Spinal cord (tissue), 10 donors: ENCODE measurements around the gene ATOH8. TPM values are rescaled to one million over a fixed set of nuclear protein-coding genes. Genes with fewer than 3 reads are reported as not detected.
"Not testable (repeated sequence)": the region's sequence is repeated elsewhere in the genome, so short reads cannot be mapped to it uniquely, and the experiment has no call there.

Experiments used
- DNase-seq, 6 donors: peaks; one replicate each; pipeline versions ENCODE4 v3.0.0 to v3.0.0-alpha.2; 2013 to 2015; ENCODE audit warnings: low spot score in 6 of 6, low read depth in 4 of 6
- H3K27ac ChIP-seq: one replicate; pipeline ENCODE4 v1.5.1; 2013; ENCODE audit warnings: low read depth, low read length, control low read depth
- H3K27me3 ChIP-seq: one replicate; pipeline ENCODE4 v1.6.1; 2013; ENCODE audit warnings: low read length; ENCODE audit not compliant: control insufficient read depth, insufficient read depth
- H3K36me3 ChIP-seq: one replicate; pipeline ENCODE4 v1.6.1; 2013; ENCODE audit warnings: low read length; ENCODE audit not compliant: control insufficient read depth, insufficient read depth
- H3K4me1 ChIP-seq: one replicate; pipeline ENCODE4 v1.6.1; 2013; ENCODE audit warnings: low read length; ENCODE audit not compliant: control insufficient read depth, insufficient read depth
- H3K4me3 ChIP-seq: one replicate; pipeline ENCODE4 v1.5.1; 2013; ENCODE audit warnings: low read depth, low read length, control low read depth
- H3K9me3 ChIP-seq: one replicate; pipeline ENCODE4 v1.6.1; 2013; ENCODE audit warnings: low read length; ENCODE audit not compliant: control insufficient read depth, insufficient read depth
- WGBS: methylation state at CpG from one replicate; pipeline ENCODE4 v1.1.5; 2013; ENCODE audit warnings: missing lambda C conversion rate; ENCODE audit not compliant: insufficient coverage; 5-methylcytosine and 5-hydroxymethylcytosine counted together
- polyA plus RNA-seq, 2 donors: library from polyadenylated mRNA; unstranded; fragments of 120-200 nt; gene quantifications; one replicate each; pipeline ENCODE4 v1.2.1, GENCODE V29; 2013; ENCODE audit not compliant: insufficient read length in 2 of 2
- total RNA-seq, 2 donors: library from RNA; depleted of rRNA in 1 of 2; stranded (reverse); fragments of 120-200 nt in 1 of 2; fragments of >200 nt in 1 of 2; gene quantifications; one replicate each; pipeline versions ENCODE4 v1.2.3 to v1.2.4, GENCODE V29; 2013 to 2014
- donor health status: healthy.

The ATOH8 gene
- total and polyA plus RNA-seq, 4 donors: 5.8 to 25.8 (median 15.2) TPM

GRCh38 chr2:85709401-85709811 lies 44.4 kb upstream of the ATOH8 start:
- Histone ChIP-seq H3K27me3 (no peaks in the 10 kb centered on the region), H3K36me3 (no peaks in the 10 kb centered on the region), H3K9me3 (no peaks in the 10 kb centered on the region), H3K27ac (no peak overlapping the region), H3K4me1 (peaks cover 31% of the 10 kb centered on the region), H3K4me3 (no peak overlapping the region)
- 88% methylated on average over 2 of the region's 4 CpGs for WGBS
- DNase-seq: no peak

GRCh38 chr2:85710687-85711577 lies 42.9 kb upstream of the ATOH8 start:
- WGBS: 67% methylated on average over 15 of the region's 19 CpGs
- H3K4me1 ChIP-seq: peaks cover 31% of the 10 kb centered on the region
- H3K27me3 ChIP-seq: no peaks in the 10 kb centered on the region
- H3K9me3 ChIP-seq: no peaks in the 10 kb centered on the region
- H3K27ac ChIP-seq: no peak overlapping the region
- no peaks in the 10 kb centered on the region for H3K36me3 ChIP-seq
- DNase-seq: no peak
- no peak overlapping the region for H3K4me3 ChIP-seq

- no peaks in the 10 kb centered on the region for H3K27me3 ChIP-seq
- no peaks in the 10 kb centered on the region for H3K36me3 ChIP-seq
- WGBS: 96% methylated on average over 8 of the region's 8 CpGs
- H3K9me3 ChIP-seq: no peaks in the 10 kb centered on the region
- no peak for DNase-seq
- H3K4me1 ChIP-seq: peaks cover 31% of the 10 kb centered on the region
- no peak overlapping the region for H3K4me3 ChIP-seq
- H3K27ac ChIP-seq: no peak overlapping the region
Observed at GRCh38 chr2:85711578-85712060, 42.2 kb upstream of the ATOH8 start.

- H3K9me3 ChIP-seq: no peaks in the 10 kb centered on the region
- H3K4me3 ChIP-seq: no peak overlapping the region
- H3K36me3 ChIP-seq: no peaks in the 10 kb centered on the region
- no peak for DNase-seq
- H3K4me1 ChIP-seq: peaks cover 28% of the 10 kb centered on the region
- H3K27me3 ChIP-seq: no peaks in the 10 kb centered on the region
- 92% methylated on average over 11 of the region's 15 CpGs for WGBS
- no peak overlapping the region for H3K27ac ChIP-seq
Observed at GRCh38 chr2:85712336-85712735, 41.5 kb upstream of the ATOH8 start.

GRCh38 chr2:85712849-85713612 lies 40.8 kb upstream of the ATOH8 start:
- Histone ChIP-seq H3K4me3 (no peak overlapping the region), H3K9me3 (no peaks in the 10 kb centered on the region), H3K27me3 (no peaks in the 10 kb centered on the region), H3K36me3 (no peaks in the 10 kb centered on the region), H3K27ac (no peak overlapping the region), H3K4me1 (peaks cover 28% of the 10 kb centered on the region)
- DNase-seq: no peak
- 84% methylated on average over 4 of the region's 9 CpGs for WGBS

DNA sequence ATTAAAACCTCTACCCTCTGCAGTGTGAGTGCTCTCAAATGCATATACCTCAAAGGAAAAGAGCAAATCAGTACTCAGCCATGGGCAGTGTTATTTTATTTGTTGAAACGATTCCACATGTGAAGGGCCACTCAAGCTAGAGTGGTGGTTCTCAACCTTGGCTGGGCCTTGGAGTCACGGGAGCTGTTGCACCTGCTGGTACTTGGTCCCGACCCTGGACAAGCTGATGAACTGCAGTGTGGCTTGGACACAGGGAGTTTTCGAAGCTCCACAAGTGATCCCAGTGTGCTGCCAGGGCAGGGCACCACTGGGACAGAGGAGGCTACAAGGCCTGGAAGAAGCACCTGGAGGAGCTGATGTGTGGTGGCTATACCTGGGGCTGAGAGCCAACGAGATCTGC lies 40.0 kb upstream of the ATOH8 start:
- Histone ChIP-seq H3K4me3 (no peak overlapping the region), H3K27me3 (no peaks in the 10 kb centered on the region), H3K36me3 (no peaks in the 10 kb centered on the region), H3K27ac (no peak overlapping the region), H3K9me3 (no peaks in the 10 kb centered on the region), H3K4me1 (peaks cover 28% of the 10 kb centered on the region)
- WGBS: 89% methylated on average over 5 of the region's 5 CpGs
- DNase-seq: no peak

DNA sequence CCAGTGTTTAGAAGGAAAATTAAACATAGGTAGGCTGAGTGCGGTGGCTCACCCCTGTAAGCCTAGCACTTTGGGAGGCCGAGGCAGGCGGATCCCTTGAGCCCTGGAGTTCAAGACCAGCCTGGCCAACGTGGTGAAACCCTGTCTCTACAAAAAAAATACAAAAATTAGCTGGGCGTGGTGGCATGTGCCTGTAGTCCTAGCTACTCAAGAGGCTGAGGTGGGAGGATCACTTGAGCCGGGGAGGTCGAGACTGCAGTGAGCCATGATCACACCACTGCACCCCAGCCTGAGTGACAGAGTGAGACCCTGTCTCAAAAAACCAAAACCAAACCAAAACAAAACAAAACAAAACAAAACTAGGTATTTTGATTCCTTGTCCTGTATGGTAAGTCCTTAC lies 39.4 kb upstream of the ATOH8 start:
- not testable (repeated sequence) for H3K4me3 ChIP-seq, H3K27ac ChIP-seq, DNase-seq, H3K27me3 ChIP-seq, H3K36me3 ChIP-seq, H3K9me3 ChIP-seq
- peaks cover 28% of the 10 kb centered on the region for H3K4me1 ChIP-seq
- 82% methylated on average over 4 of the region's 7 CpGs for WGBS

DNA sequence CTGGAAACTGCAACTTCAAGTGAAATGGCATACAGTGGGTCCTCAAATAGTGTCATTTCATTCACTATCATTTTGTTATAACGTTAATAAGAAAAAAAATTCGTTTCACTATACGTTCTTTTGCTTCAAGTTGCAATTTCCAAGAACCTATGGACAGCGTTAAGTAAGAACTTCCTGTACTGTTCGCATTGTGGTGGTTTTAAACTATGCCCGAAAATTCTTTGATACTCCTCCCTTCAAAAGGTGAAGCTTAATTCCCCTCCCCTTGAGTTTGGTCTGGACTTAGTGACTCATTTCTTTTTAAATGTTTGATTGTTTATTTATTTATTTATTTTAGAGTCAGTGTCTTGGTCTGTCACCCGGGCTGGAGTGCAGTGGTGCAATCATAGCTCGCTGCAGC lies 39.0 kb upstream of the ATOH8 start:
- H3K27me3 ChIP-seq: no peaks in the 10 kb centered on the region
- H3K9me3 ChIP-seq: no peaks in the 10 kb centered on the region
- no peak for DNase-seq
- H3K36me3 ChIP-seq: no peaks in the 10 kb centered on the region
- peaks cover 26% of the 10 kb centered on the region for H3K4me1 ChIP-seq
- WGBS: 91% methylated on average over 3 of the region's 8 CpGs
- H3K4me3 ChIP-seq: no peak overlapping the region
- no peak overlapping the region for H3K27ac ChIP-seq

DNA sequence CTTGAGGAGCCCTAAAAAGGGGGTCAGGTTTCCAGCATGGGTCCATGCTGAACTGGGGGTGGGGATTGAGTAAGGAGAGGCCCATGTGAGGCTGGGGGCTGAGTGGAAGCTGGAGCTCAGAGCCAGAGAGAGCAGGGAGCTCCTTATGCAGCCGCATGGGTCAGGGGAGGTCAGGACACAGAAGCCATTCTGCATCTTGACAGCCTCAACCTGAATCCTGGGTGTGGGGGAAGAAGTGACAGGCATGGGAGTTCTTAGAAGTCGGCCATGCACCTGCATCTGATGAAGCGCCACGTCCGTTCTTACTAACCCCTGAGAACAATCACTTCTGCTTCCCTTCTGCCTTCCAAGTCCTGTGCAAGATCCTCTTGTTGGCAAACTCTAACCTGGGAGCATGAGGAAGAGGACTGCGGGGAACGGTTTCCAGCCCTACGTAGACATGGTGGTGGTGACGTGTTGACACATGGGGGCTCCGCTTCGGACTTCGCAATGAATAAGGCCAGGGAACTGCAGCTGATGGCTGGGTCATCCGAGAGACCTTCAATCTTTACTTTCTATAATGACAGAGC lies 37.4 kb upstream of the ATOH8 start:
- DNase-seq: no peak
- Histone ChIP-seq H3K4me3 (no peak overlapping the region), H3K27me3 (no peaks in the 10 kb centered on the region), H3K36me3 (no peaks in the 10 kb centered on the region), H3K9me3 (no peaks in the 10 kb centered on the region), H3K27ac (no peak overlapping the region), H3K4me1 (peaks cover 12% of the 10 kb centered on the region)
- WGBS: 81% methylated on average over 4 of the region's 13 CpGs
